ENCODE data around the gene LRP5. TPM values are rescaled to one million over a fixed set of nuclear protein-coding genes. Genes with fewer than 3 reads are reported as not detected.
"Not testable (repeated sequence)": the region's sequence is repeated elsewhere in the genome, so short reads cannot be mapped to it uniquely, and the experiment has no call there.

Gene LRP5
- total RNA-seq, 1 donor from 2014 or later = 9.4 TPM

GRCh38 chr11:68457216-68457897 lies 145.0 kb downstream of the LRP5 start:
- H3K27ac Mint-ChIP-seq = no peak overlapping the region
- DNase-seq (ENCODE audit: low spot score) = no peak
- intact Hi-C loops (cut with micrococcal nuclease) = no loop called here

GRCh38 chr11:68457898-68458249 lies 145.5 kb downstream of the LRP5 start:
- peaks cover 11% of the 10 kb centered on the region for H3K4me1 Mint-ChIP-seq (ENCODE audit: low read depth)
- no peak overlapping the region for H3K4me3 Mint-ChIP-seq (ENCODE audit: low read depth)

More at GRCh38 chr11:68457216-68457897, 145.0 kb downstream of the LRP5 start:
- Mint-ChIP-seq H3K27me3 (ENCODE audit: low read depth) (no peaks in the 10 kb centered on the region), H3K4me1 (ENCODE audit: low read depth) (peaks cover 6% of the 10 kb centered on the region), H3K9me3 (no peaks in the 10 kb centered on the region), H3K4me3 (ENCODE audit: low read depth) (no peak overlapping the region), H3K36me3 (ENCODE audit: low read depth) (peaks cover 6% of the 10 kb centered on the region)

GRCh38 chr11:68458340-68458739 lies 145.9 kb downstream of the LRP5 start:
- peaks cover 11% of the 10 kb centered on the region for H3K36me3 Mint-ChIP-seq (ENCODE audit: low read depth)
- H3K9me3 Mint-ChIP-seq; intact Hi-C loops (cut with micrococcal nuclease); H3K4me3 Mint-ChIP-seq (ENCODE audit: low read depth); H3K27ac Mint-ChIP-seq; DNase-seq (ENCODE audit: low spot score); H3K27me3 Mint-ChIP-seq (ENCODE audit: low read depth): not testable (repeated sequence)
- peaks cover 12% of the 10 kb centered on the region for H3K4me1 Mint-ChIP-seq (ENCODE audit: low read depth)

More at GRCh38 chr11:68457898-68458249, 145.5 kb downstream of the LRP5 start:
- intact Hi-C loops (cut with micrococcal nuclease) = no loop called here
- Mint-ChIP-seq H3K27ac (no peak overlapping the region), H3K9me3 (no peaks in the 10 kb centered on the region), H3K27me3 (ENCODE audit: low read depth) (no peaks in the 10 kb centered on the region), H3K36me3 (ENCODE audit: low read depth) (peaks cover 11% of the 10 kb centered on the region)
- no peak for DNase-seq (ENCODE audit: low spot score)

GRCh38 chr11:68459886-68460740 lies 147.7 kb downstream of the LRP5 start:
- peak; percentile 92 for DNase-seq (ENCODE audit: low spot score)
- peak overlapping the region; percentile 89 for H3K27ac Mint-ChIP-seq
- H3K4me1 Mint-ChIP-seq (ENCODE audit: low read depth) = peaks cover 23% of the 10 kb centered on the region
- no peaks in the 10 kb centered on the region for H3K9me3 Mint-ChIP-seq
- intact Hi-C loops (cut with micrococcal nuclease) = loop anchor here (1.0 to 5.0 kb wide), 3 partner anchors 12 to 382 kb away; partner anchors contain the start of genes CPT1A and KMT5B
- no peaks in the 10 kb centered on the region for H3K27me3 Mint-ChIP-seq (ENCODE audit: low read depth)
- H3K4me3 Mint-ChIP-seq (ENCODE audit: low read depth) = peak overlapping the region; percentile 88
- peaks cover 16% of the 10 kb centered on the region for H3K36me3 Mint-ChIP-seq (ENCODE audit: low read depth)

- H3K27me3 Mint-ChIP-seq (ENCODE audit: low read depth) = no peaks in the 10 kb centered on the region
- no peaks in the 10 kb centered on the region for H3K9me3 Mint-ChIP-seq
- peak within 1 kb of the TSS; percentile 88 for H3K4me3 Mint-ChIP-seq (ENCODE audit: low read depth)
- DNase-seq (ENCODE audit: low spot score) = no peak
- H3K4me1 Mint-ChIP-seq (ENCODE audit: low read depth) = peaks cover 32% of the 10 kb centered on the region
- peaks cover 24% of the 10 kb centered on the region for H3K36me3 Mint-ChIP-seq (ENCODE audit: low read depth)
- intact Hi-C loops (cut with micrococcal nuclease) = loop anchor here (1.0 to 5.0 kb wide), 3 partner anchors 11 to 381 kb away; partner anchors contain the start of genes CPT1A and KMT5B
- peak within 1 kb of the TSS; percentile 89 for H3K27ac Mint-ChIP-seq
Observed at GRCh38 chr11:68460741-68461574, 148.6 kb downstream of the LRP5 start, which contains the start of gene PPP6R3. TSS of gene PPP6R3 (plus strand) at chr11:68460752. CDS start at chr11:68537665, 76,913 bp downstream.

- peak overlapping the region; percentile 76 for H3K4me3 Mint-ChIP-seq (ENCODE audit: low read depth)
- peaks cover 26% of the 10 kb centered on the region for H3K36me3 Mint-ChIP-seq (ENCODE audit: low read depth)
- H3K9me3 Mint-ChIP-seq = no peaks in the 10 kb centered on the region
- DNase-seq (ENCODE audit: low spot score) = no peak
- H3K27me3 Mint-ChIP-seq (ENCODE audit: low read depth) = no peaks in the 10 kb centered on the region
- intact Hi-C loops (cut with micrococcal nuclease) = loop anchor here (5.0 kb wide), 2 partner anchors 249 to 381 kb away; partner anchors contain the start of genes CPT1A and KMT5B
- H3K4me1 Mint-ChIP-seq (ENCODE audit: low read depth) = peaks cover 34% of the 10 kb centered on the region
- peak overlapping the region; percentile 83 for H3K27ac Mint-ChIP-seq
Observed at GRCh38 chr11:68461575-68461917, 149.2 kb downstream of the LRP5 start.

GRCh38 chr11:68463714-68464113 lies 151.3 kb downstream of the LRP5 start:
- H3K4me1 Mint-ChIP-seq (ENCODE audit: low read depth) = peaks cover 47% of the 10 kb centered on the region
- intact Hi-C loops (cut with micrococcal nuclease) = loop anchor here (5.0 kb wide), 2 partner anchors 251 to 379 kb away; partner anchors contain the start of genes CPT1A and KMT5B
- peak overlapping the region; percentile 31 for H3K27ac Mint-ChIP-seq
- no peaks in the 10 kb centered on the region for H3K27me3 Mint-ChIP-seq (ENCODE audit: low read depth)
- DNase-seq (ENCODE audit: low spot score) = no peak
- peaks cover 37% of the 10 kb centered on the region for H3K36me3 Mint-ChIP-seq (ENCODE audit: low read depth)
- H3K4me3 Mint-ChIP-seq (ENCODE audit: low read depth) = peak overlapping the region; percentile 65
- no peaks in the 10 kb centered on the region for H3K9me3 Mint-ChIP-seq

- no peaks in the 10 kb centered on the region for H3K9me3 Mint-ChIP-seq
- H3K36me3 Mint-ChIP-seq (ENCODE audit: low read depth) = peaks cover 51% of the 10 kb centered on the region
- H3K4me1 Mint-ChIP-seq (ENCODE audit: low read depth) = peaks cover 76% of the 10 kb centered on the region
- no peak for DNase-seq (ENCODE audit: low spot score)
- peak overlapping the region; percentile 35 for H3K4me3 Mint-ChIP-seq (ENCODE audit: low read depth)
- no peaks in the 10 kb centered on the region for H3K27me3 Mint-ChIP-seq (ENCODE audit: low read depth)
- intact Hi-C loops (cut with micrococcal nuclease) = no loop called here
- H3K27ac Mint-ChIP-seq = no peak overlapping the region
Observed at GRCh38 chr11:68467201-68467834, 154.9 kb downstream of the LRP5 start.

GRCh38 chr11:68468217-68468828 lies 155.9 kb downstream of the LRP5 start:
- Mint-ChIP-seq H3K9me3 (no peaks in the 10 kb centered on the region), H3K36me3 (ENCODE audit: low read depth) (peaks cover 54% of the 10 kb centered on the region), H3K4me1 (ENCODE audit: low read depth) (peaks cover 80% of the 10 kb centered on the region), H3K27ac (peak overlapping the region; percentile 51), H3K27me3 (ENCODE audit: low read depth) (no peaks in the 10 kb centered on the region), H3K4me3 (ENCODE audit: low read depth) (peak overlapping the region; percentile 15)
- DNase-seq (ENCODE audit: low spot score) = no peak
- intact Hi-C loops (cut with micrococcal nuclease) = no loop called here

GRCh38 chr11:68469122-68469521 lies 156.7 kb downstream of the LRP5 start:
- no peak for DNase-seq (ENCODE audit: low spot score)
- Mint-ChIP-seq H3K27me3 (ENCODE audit: low read depth) (no peaks in the 10 kb centered on the region), H3K9me3 (no peaks in the 10 kb centered on the region), H3K4me1 (ENCODE audit: low read depth) (peaks cover 82% of the 10 kb centered on the region), H3K27ac (peak overlapping the region; percentile 17), H3K36me3 (ENCODE audit: low read depth) (peaks cover 56% of the 10 kb centered on the region), H3K4me3 (ENCODE audit: low read depth) (no peak overlapping the region)
- intact Hi-C loops (cut with micrococcal nuclease) = no loop called here

- H3K4me3 Mint-ChIP-seq (ENCODE audit: low read depth) = no peak overlapping the region
- intact Hi-C loops (cut with micrococcal nuclease) = no loop called here
- H3K4me1 Mint-ChIP-seq (ENCODE audit: low read depth) = peaks cover 77% of the 10 kb centered on the region
- H3K27ac Mint-ChIP-seq = peak overlapping the region; percentile 17
- DNase-seq (ENCODE audit: low spot score) = no peak
- no peaks in the 10 kb centered on the region for H3K27me3 Mint-ChIP-seq (ENCODE audit: low read depth)
- H3K36me3 Mint-ChIP-seq (ENCODE audit: low read depth) = peaks cover 60% of the 10 kb centered on the region
- no peaks in the 10 kb centered on the region for H3K9me3 Mint-ChIP-seq
Observed at GRCh38 chr11:68469642-68470041, 157.3 kb downstream of the LRP5 start.
